MG63 (cell line): Measurements from ENCODE around the gene CORO2B. TPM values are rescaled to one million over a fixed set of nuclear protein-coding genes. Genes with fewer than 3 reads are reported as not detected.
A peak's percentile ranks its signal among the peaks of the same experiment; 100 is the strongest.

Experiments
- DNase-seq: peaks from one replicate; pipeline ENCODE4 v3.0.0-alpha.2; 2020
- H3K27me3 ChIP-seq: fragments of 250-450 bp; sonication (Bioruptor Pico); 2 replicates; pipeline ENCODE4 v1.5.1; 2020; ENCODE audit warnings: mild to moderate bottlenecking, moderate library complexity
- H3K36me3 ChIP-seq: fragments of 250-450 bp; sonication (Bioruptor Pico); 2 replicates; pipeline ENCODE4 v1.5.1; 2020; ENCODE audit warnings: mild to moderate bottlenecking, moderate library complexity
- H3K4me3 ChIP-seq: fragments of 250-450 bp; sonication (Bioruptor Pico); 2 replicates; pipeline ENCODE4 v1.5.1; 2020; ENCODE audit warnings: mild to moderate bottlenecking, moderate library complexity
- H3K9me3 ChIP-seq: fragments of 250-450 bp; sonication (Bioruptor Pico); 2 replicates; pipeline ENCODE4 v1.5.1; 2020; ENCODE audit warnings: mild to moderate bottlenecking, moderate library complexity
- total RNA-seq: library from RNA; depleted of rRNA; stranded (reverse); fragments of >200 nt; shearing (Covaris generic); gene quantifications from 2 replicates; pipeline ENCODE4 v1.2.3, GENCODE V29; 2014; ENCODE audit warnings: low replicate concordance

Gene CORO2B
- total RNA-seq, 1 experiment from 2014 or later = 7.1 TPM

GRCh38 chr15:68623301-68623892 is 44.6 kb downstream of the CORO2B start:
- DNase-seq = peak; percentile 87
- Histone ChIP-seq H3K4me3 (no peak overlapping the region), H3K36me3 (peaks cover 8% of the 10 kb centered on the region; the same call in 1 of the 2 replicates), H3K27me3 (no peaks in the 10 kb centered on the region), H3K9me3 (no peaks in the 10 kb centered on the region)

- no peaks in the 10 kb centered on the region for H3K27me3 ChIP-seq
- H3K36me3 ChIP-seq = peaks cover 8% of the 10 kb centered on the region; the same call in 1 of the 2 replicates
- H3K9me3 ChIP-seq = no peaks in the 10 kb centered on the region
- H3K4me3 ChIP-seq = no peak overlapping the region
- no peak for DNase-seq
These were observed 47.1 kb downstream of the CORO2B start for GRCh38 chr15:68625853-68626252.

- no peak overlapping the region for H3K4me3 ChIP-seq
- no peak for DNase-seq
- no peaks in the 10 kb centered on the region for H3K27me3 ChIP-seq
- no peaks in the 10 kb centered on the region for H3K9me3 ChIP-seq
- peaks cover 8% of the 10 kb centered on the region; the same call in 1 of the 2 replicates for H3K36me3 ChIP-seq
These were observed 47.5 kb downstream of the CORO2B start for GRCh38 chr15:68626283-68626682.

- H3K36me3 ChIP-seq = peaks cover 8% of the 10 kb centered on the region; the same call in 1 of the 2 replicates
- no peak overlapping the region for H3K4me3 ChIP-seq
- H3K9me3 ChIP-seq = no peaks in the 10 kb centered on the region
- H3K27me3 ChIP-seq = no peaks in the 10 kb centered on the region
- no peak for DNase-seq
These were observed 47.9 kb downstream of the CORO2B start for GRCh38 chr15:68626739-68627138.

GRCh38 chr15:68627476-68627875 is 48.7 kb downstream of the CORO2B start:
- Histone ChIP-seq H3K36me3 (peaks cover 3% of the 10 kb centered on the region; the same call in 1 of the 2 replicates), H3K9me3 (no peaks in the 10 kb centered on the region), H3K4me3 (no peak overlapping the region), H3K27me3 (no peaks in the 10 kb centered on the region)
- no peak for DNase-seq

- H3K36me3 ChIP-seq = no peaks in the 10 kb centered on the region
- H3K27me3 ChIP-seq = no peaks in the 10 kb centered on the region
- no peaks in the 10 kb centered on the region for H3K9me3 ChIP-seq
- no peak for DNase-seq
- H3K4me3 ChIP-seq = no peak overlapping the region
These were observed 49.2 kb downstream of the CORO2B start for GRCh38 chr15:68627995-68628394.

- no peaks in the 10 kb centered on the region for H3K9me3 ChIP-seq
- no peak overlapping the region for H3K4me3 ChIP-seq
- no peaks in the 10 kb centered on the region; the same call in 1 of the 2 replicates for H3K36me3 ChIP-seq
- no peak for DNase-seq
- H3K27me3 ChIP-seq = no peaks in the 10 kb centered on the region
These were observed 50.9 kb downstream of the CORO2B start for GRCh38 chr15:68629519-68630210.

- DNase-seq = no peak
- Histone ChIP-seq H3K9me3 (no peaks in the 10 kb centered on the region), H3K4me3 (no peak overlapping the region), H3K36me3 (no peaks in the 10 kb centered on the region; the same call in 1 of the 2 replicates), H3K27me3 (no peaks in the 10 kb centered on the region)
These were observed 51.4 kb downstream of the CORO2B start for GRCh38 chr15:68630211-68630555.

- Histone ChIP-seq H3K36me3 (no peaks in the 10 kb centered on the region; the same call in 1 of the 2 replicates), H3K27me3 (no peaks in the 10 kb centered on the region), H3K4me3 (no peak overlapping the region), H3K9me3 (no peaks in the 10 kb centered on the region)
- DNase-seq = no peak
These were observed 52.0 kb downstream of the CORO2B start for GRCh38 chr15:68630836-68631235.

GRCh38 chr15:68631601-68632051 is 52.8 kb downstream of the CORO2B start:
- Histone ChIP-seq H3K27me3 (no peaks in the 10 kb centered on the region), H3K4me3 (no peak overlapping the region), H3K9me3 (no peaks in the 10 kb centered on the region), H3K36me3 (no peaks in the 10 kb centered on the region; the same call in 1 of the 2 replicates)
- no peak for DNase-seq

- no peak for DNase-seq
- H3K36me3 ChIP-seq = no peaks in the 10 kb centered on the region; the same call in 1 of the 2 replicates
- H3K27me3 ChIP-seq = no peaks in the 10 kb centered on the region
- no peaks in the 10 kb centered on the region for H3K9me3 ChIP-seq
- no peak overlapping the region for H3K4me3 ChIP-seq
These were observed 53.3 kb downstream of the CORO2B start for GRCh38 chr15:68632101-68632500.

- H3K36me3 ChIP-seq = no peaks in the 10 kb centered on the region; the same call in 1 of the 2 replicates
- no peak overlapping the region for H3K4me3 ChIP-seq
- no peak for DNase-seq
- no peaks in the 10 kb centered on the region for H3K27me3 ChIP-seq
- H3K9me3 ChIP-seq = no peaks in the 10 kb centered on the region
These were observed 54.7 kb downstream of the CORO2B start for GRCh38 chr15:68633231-68634121.

GRCh38 chr15:68634122-68634482 is 55.3 kb downstream of the CORO2B start:
- H3K9me3 ChIP-seq = no peaks in the 10 kb centered on the region
- H3K36me3 ChIP-seq = no peaks in the 10 kb centered on the region; the same call in 1 of the 2 replicates
- H3K4me3 ChIP-seq = no peak overlapping the region
- H3K27me3 ChIP-seq = no peaks in the 10 kb centered on the region
- DNase-seq = no peak

GRCh38 chr15:68634531-68634930 is 55.7 kb downstream of the CORO2B start:
- DNase-seq = no peak
- H3K27me3 ChIP-seq = no peaks in the 10 kb centered on the region

GRCh38 chr15:68635141-68635540 is 56.3 kb downstream of the CORO2B start:
- DNase-seq = no peak
- Histone ChIP-seq H3K27me3 (no peaks in the 10 kb centered on the region), H3K9me3 (no peaks in the 10 kb centered on the region), H3K36me3 (no peaks in the 10 kb centered on the region; the same call in 1 of the 2 replicates), H3K4me3 (no peak overlapping the region)

More at GRCh38 chr15:68634531-68634930, 55.7 kb downstream of the CORO2B start:
- Histone ChIP-seq H3K36me3 (no peaks in the 10 kb centered on the region; the same call in 1 of the 2 replicates), H3K4me3 (no peak overlapping the region), H3K9me3 (no peaks in the 10 kb centered on the region)

- no peak for DNase-seq
- H3K36me3 ChIP-seq = no peaks in the 10 kb centered on the region; the same call in 1 of the 2 replicates
- no peaks in the 10 kb centered on the region for H3K27me3 ChIP-seq
- no peak overlapping the region for H3K4me3 ChIP-seq
- H3K9me3 ChIP-seq = no peaks in the 10 kb centered on the region
These were observed 57.5 kb downstream of the CORO2B start for GRCh38 chr15:68636256-68636655.
